ES-I3 (cell line): ENCODE results near the gene ZDHHC14.
"Not testable (repeated sequence)": the region's sequence is repeated elsewhere in the genome, so short reads cannot be mapped to it uniquely, and the experiment has no call there.

Experiments used
- H3K36me3 ChIP-seq: 2 replicates; pipeline ENCODE4 v1.6.1; 2013; ENCODE audit warnings: mild to moderate bottlenecking, low read length, control low read depth, moderate library complexity; ENCODE audit not compliant: insufficient read depth
- H3K4me1 ChIP-seq: 2 replicates; pipeline ENCODE4 v1.6.1; 2013; ENCODE audit warnings: mild to moderate bottlenecking, control low read depth, low read length; ENCODE audit not compliant: insufficient read depth
- H3K9ac ChIP-seq: 2 replicates; pipeline ENCODE4 v1.6.1; 2013; ENCODE audit warnings: low read depth, mild to moderate bottlenecking, low read length, moderate library complexity
- H3K9me3 ChIP-seq: 2 replicates; pipeline ENCODE4 v1.6.1; 2013; ENCODE audit warnings: mild to moderate bottlenecking, low read length, moderate library complexity; ENCODE audit not compliant: control insufficient read depth, insufficient read depth

ZDHHC14 gene

DNA sequence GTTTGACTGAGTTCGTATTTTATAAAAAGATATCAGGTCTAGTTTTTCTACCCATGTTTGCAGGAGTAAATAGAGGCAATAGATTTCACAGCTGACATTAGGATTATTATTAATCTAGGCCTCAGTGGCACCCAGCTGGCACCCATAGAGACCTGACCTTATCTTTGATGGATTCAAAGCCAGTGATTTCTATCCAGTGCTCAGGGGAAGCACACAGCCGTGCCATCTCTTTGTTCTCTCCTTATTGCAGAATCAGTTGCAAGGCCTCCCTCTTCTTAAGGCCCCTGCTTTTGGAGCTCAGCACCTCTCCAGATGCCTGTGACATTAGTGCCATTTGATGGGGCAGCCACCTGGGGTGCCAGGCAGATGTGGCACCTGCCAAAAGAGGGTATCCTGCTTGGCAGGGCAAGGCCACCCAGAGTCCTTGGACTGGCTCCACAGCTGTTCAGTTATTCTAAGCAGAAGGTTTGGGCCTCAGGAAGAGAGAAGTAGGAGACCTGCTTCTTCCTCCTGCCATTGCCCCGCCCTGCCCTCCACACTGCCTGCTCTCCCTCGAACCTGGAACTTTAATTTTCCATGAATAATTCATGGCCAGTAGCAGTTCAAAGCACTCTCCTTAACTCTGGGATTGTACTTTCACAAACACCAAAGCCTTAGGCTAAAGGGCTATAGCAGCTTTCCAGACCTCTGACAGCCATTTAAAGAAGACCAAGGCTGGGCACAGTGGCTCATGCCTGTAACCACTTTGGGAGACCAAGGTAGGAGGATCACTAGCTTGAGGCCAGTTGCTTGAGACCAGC is 206.3 kb downstream of the ZDHHC14 start:
- Histone ChIP-seq H3K36me3 (no peaks in the 10 kb centered on the region), H3K9ac (no peak overlapping the region), H3K9me3 (peaks cover 14% of the 10 kb centered on the region), H3K4me1 (no peaks in the 10 kb centered on the region)

DNA sequence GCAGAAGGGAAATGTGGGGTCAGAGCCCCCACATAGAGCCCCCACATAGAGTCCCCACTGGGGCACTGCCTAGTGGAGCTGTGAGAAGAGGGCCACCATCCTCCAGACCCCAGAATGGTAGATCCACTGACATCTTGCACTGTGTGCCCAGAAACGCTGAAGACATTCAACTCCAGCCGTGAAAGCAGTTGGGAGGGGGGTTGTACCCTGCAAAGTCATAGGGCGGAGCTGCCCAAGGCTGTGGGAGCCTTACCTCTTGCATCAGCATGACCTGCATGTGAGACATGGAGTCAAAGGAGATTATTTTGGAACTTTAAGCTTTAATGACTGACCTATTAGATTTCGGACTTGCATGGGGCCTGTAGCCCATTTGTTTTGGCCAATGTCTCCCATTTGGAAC is 209.7 kb downstream of the ZDHHC14 start:
- H3K9ac ChIP-seq, result not testable (repeated sequence)
- peaks cover 14% of the 10 kb centered on the region for H3K9me3 ChIP-seq

DNA sequence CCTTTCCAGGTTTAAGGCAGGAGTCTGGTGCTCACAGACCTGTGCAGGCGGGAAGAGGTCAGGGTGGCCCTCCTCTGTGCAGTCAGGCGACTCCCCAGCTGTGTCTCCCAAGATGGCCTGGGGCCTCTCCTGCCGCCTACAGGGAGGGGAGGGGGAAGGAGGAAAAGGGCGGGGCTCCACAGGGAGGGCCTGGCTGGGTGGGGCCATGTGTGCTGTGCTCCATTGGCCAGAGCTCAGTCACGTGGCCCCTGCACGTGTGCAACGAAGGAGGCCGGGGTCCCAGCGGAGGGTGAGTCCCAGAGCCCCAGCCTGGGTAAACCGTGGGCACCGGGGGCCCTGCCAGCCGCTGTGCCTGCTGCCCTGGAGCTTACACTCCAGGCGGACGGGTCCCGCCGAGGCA is 211.6 kb downstream of the ZDHHC14 start:
- Histone ChIP-seq H3K9ac (no peak overlapping the region), H3K9me3 (peaks cover 14% of the 10 kb centered on the region), H3K4me1 (0 out of 2 replicates have a peak, but pooled peaks cover 3% of the 10 kb centered on the region), H3K36me3 (no peaks in the 10 kb centered on the region)

More for the DNA sequence above, 209.7 kb downstream of the ZDHHC14 start:
- H3K4me1 ChIP-seq, H3K36me3 ChIP-seq: not testable (repeated sequence)

DNA sequence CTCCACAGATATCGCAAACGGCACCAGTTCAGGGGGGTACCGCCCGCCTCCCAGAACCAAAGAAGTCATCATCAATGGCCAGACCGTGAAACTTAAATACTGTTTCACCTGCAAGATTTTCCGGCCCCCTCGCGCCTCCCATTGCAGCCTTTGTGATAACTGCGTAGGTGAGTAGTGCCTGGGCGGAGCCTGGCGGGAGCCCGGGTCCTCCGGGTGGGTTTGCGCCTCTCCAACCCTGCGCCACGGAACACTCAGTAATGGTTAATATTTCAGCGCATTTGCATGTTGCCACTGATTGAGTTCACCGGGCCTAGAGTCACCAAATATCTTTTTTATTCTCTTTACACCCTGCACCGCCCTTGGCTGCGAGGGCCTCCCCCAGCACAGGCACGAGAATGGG is 212.0 kb downstream of the ZDHHC14 start:
- Histone ChIP-seq H3K9me3 (peaks cover 14% of the 10 kb centered on the region), H3K36me3 (no peaks in the 10 kb centered on the region), H3K9ac (no peak overlapping the region), H3K4me1 (peaks cover 4% of the 10 kb centered on the region; the same call in 1 of the 2 replicates)

DNA sequence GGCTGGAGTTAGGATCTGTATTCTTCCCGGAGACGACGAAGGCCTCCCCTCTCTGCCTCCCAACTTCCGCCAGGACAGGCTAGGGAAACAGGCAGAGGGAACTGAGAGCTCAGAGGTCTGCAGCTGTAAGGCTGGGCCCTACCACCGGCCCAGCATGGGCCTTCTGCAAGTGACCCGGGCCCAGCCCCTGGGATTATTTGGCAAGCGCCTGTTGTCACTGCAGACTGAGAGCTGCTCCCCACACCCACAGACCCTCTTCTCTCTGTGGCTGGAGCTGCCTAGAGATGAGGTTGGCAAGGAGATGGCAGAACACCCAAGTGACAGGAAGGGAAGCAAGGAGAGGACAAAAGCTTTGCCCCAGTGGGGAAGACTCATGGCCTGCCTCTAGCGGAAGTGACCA is 212.6 kb downstream of the ZDHHC14 start:
- Histone ChIP-seq H3K36me3 (no peaks in the 10 kb centered on the region), H3K9ac (no peak overlapping the region), H3K4me1 (peaks cover 4% of the 10 kb centered on the region; the same call in 1 of the 2 replicates), H3K9me3 (peaks cover 14% of the 10 kb centered on the region)

DNA sequence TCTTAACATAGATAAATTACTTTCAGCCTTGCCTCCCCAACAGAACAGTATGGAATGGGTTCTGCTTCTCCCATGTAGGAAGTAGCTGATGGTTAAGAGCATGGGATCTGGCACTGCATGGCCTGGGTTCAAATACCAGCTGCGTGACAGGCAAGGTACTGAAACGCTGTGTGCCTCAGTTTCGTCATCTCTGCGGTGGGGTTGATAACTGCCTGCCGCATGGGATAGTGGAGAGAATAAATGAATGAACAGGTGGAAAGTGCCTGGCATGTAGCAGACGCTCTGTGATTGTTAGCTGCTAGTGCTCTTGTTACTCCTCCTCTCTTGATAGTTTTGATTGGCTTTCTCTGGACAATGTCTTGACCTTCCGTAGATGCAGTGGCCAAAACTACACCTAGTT is 213.3 kb downstream of the ZDHHC14 start:
- peaks cover 14% of the 10 kb centered on the region for H3K9me3 ChIP-seq
- no peak overlapping the region for H3K9ac ChIP-seq
- H3K4me1 ChIP-seq, result peaks cover 4% of the 10 kb centered on the region; the same call in 1 of the 2 replicates
- no peaks in the 10 kb centered on the region for H3K36me3 ChIP-seq

DNA sequence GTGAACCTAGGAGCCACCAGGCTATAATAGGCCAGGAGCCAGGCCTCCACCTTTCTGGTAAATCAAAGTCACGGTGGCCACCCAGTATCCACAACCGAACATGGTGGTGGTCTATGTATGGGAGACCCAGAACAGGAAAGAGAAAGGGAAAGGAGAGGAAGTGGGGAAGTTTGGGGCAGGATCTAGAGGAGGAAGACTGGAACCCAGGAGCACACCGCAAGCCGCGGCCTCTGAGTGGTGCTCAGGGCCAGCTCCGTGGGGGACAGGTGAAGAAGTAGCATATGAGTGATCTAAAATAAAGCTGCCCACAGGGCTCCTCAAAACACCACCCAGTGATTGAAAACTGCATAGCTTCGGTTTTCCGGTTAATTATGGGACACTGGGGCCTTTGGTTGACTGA is 214.8 kb downstream of the ZDHHC14 start:
- Histone ChIP-seq H3K4me1 (peaks cover 4% of the 10 kb centered on the region; the same call in 1 of the 2 replicates), H3K36me3 (no peaks in the 10 kb centered on the region), H3K9ac (no peak overlapping the region), H3K9me3 (peaks cover 9% of the 10 kb centered on the region)

DNA sequence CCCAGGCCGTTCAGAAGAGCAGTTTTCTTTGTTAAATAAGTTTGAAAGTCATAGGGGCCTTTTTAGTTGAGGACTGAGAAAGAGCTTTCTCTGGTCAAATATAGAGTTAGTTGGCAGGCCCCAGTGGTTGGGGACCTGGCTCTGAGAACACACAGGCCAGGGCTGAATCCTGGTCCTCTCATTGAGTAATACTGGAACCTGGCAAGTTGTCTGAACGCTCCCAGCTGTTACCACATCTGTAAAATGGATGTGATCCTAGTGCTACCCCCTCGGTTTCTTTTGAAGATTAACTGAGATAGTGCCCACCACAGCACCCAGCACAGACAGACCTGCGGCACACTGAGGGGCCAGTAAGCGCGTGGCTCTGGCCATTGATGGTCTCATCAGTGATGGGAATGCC is 215.5 kb downstream of the ZDHHC14 start:
- H3K9me3 ChIP-seq, result peaks cover 7% of the 10 kb centered on the region
- no peaks in the 10 kb centered on the region for H3K36me3 ChIP-seq
- H3K4me1 ChIP-seq, result peaks cover 4% of the 10 kb centered on the region; the same call in 1 of the 2 replicates
- H3K9ac ChIP-seq, result no peak overlapping the region

DNA sequence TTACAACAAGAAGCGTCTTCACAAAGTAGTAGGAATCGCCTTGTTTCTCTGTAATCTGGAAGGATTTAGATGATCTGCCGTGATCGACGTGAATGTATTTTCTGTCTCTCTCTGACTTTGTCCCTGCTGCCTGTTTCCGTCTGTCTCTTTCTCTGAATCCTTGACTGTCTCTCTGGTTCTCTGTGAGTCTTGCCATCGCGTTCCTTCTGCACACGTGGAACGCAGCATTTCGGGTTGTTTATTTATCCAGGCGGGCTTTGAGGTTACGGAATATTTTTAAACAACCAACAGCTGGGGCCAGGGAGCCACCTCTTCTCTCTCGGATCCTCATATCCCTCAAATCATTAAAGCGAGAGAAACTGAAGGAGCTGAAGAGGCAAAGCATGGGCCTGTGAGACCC is 215.9 kb downstream of the ZDHHC14 start:
- no peak overlapping the region for H3K9ac ChIP-seq
- H3K9me3 ChIP-seq, result peaks cover 2% of the 10 kb centered on the region
- H3K4me1 ChIP-seq, result peaks cover 4% of the 10 kb centered on the region; the same call in 1 of the 2 replicates
- H3K36me3 ChIP-seq, result no peaks in the 10 kb centered on the region

DNA sequence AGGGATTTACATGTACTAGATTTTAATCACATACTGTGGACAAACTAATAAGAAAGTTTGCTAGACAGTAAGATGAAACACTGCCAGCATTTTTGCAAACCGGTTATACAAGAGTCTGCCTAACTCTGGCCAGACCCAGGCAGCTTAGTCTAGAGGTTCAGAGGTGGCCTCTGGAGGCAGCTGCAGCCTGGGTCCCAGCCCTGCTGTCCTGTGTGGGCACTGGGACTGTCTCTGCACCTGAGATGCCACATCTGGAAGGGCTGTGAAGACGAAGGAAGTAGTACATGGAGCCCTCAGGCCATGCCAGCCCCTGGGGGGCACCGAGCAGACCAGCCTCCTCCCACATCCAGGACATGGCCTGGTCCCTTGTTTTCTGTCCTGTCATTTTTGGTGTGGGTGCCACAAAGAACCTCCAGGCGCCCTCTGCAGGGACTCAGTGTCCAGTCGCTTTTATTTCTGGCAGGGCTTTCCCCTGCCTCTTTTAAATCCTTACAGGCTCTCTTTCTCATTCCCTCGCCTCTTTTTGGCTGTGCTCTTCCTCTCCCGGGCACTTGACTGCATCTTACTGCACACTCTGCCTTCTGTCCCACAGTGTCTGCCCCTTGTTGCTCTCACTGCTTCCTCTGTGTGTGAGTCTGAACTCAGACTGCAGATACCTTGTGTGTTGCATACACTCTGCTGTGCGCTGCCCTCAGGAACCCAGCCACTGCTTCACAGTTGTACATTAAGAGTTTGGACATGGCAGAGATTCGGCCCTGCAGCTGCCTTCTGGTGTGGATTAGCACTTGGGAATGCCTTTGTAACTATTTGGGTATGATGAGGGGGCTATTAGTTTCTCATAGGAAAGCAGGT is 216.7 kb downstream of the ZDHHC14 start:
- H3K4me1 ChIP-seq, result peaks cover 4% of the 10 kb centered on the region; the same call in 1 of the 2 replicates
- no peak overlapping the region; the same call in 1 of the 2 replicates for H3K9ac ChIP-seq
- no peaks in the 10 kb centered on the region for H3K36me3 ChIP-seq
- no peaks in the 10 kb centered on the region for H3K9me3 ChIP-seq

DNA sequence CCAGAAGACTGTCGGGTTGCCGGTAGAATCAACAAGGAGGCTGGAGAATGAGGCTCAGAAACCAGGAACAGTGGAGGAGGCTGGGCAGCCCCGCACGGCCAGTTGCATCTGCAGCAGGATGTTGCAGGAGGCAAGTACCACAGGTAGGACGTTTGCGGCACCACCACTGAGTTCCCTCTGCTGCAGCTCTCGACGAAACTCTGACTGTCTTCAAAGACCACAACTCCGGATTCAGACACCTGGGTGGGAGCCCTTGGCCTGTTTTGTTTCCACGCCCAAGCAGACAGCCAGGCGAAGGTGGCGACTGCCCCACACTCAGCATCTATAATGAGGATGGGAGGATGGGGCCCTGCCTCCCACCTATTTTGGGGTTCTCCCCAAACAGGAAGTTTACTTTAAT is 218.2 kb downstream of the ZDHHC14 start:
- Histone ChIP-seq H3K36me3 (no peaks in the 10 kb centered on the region), H3K4me1 (peaks cover 4% of the 10 kb centered on the region; the same call in 1 of the 2 replicates), H3K9ac (no peak overlapping the region), H3K9me3 (no peaks in the 10 kb centered on the region)

DNA sequence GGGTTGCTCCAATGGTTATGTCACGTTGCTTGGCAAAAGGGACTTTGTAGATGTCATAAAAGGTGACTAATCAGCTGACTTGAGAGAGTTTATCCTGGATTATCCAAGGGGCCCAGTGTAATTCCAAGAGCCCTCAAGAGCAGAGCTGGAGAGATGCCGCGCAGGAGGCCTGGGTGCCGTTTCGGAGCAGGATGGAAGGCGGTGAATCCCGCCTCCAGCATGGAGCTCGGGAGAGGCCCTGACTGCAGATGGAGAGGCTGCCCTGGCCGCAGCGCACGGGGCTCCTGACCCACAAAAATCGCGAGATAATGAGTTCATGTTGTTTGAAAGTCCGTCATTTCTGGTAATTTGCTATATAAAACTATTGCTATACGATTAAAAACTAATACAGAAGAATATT is 219.8 kb downstream of the ZDHHC14 start:
- Histone ChIP-seq H3K9me3 (no peaks in the 10 kb centered on the region), H3K9ac (no peak overlapping the region), H3K4me1 (peaks cover 4% of the 10 kb centered on the region; the same call in 1 of the 2 replicates), H3K36me3 (no peaks in the 10 kb centered on the region)

DNA sequence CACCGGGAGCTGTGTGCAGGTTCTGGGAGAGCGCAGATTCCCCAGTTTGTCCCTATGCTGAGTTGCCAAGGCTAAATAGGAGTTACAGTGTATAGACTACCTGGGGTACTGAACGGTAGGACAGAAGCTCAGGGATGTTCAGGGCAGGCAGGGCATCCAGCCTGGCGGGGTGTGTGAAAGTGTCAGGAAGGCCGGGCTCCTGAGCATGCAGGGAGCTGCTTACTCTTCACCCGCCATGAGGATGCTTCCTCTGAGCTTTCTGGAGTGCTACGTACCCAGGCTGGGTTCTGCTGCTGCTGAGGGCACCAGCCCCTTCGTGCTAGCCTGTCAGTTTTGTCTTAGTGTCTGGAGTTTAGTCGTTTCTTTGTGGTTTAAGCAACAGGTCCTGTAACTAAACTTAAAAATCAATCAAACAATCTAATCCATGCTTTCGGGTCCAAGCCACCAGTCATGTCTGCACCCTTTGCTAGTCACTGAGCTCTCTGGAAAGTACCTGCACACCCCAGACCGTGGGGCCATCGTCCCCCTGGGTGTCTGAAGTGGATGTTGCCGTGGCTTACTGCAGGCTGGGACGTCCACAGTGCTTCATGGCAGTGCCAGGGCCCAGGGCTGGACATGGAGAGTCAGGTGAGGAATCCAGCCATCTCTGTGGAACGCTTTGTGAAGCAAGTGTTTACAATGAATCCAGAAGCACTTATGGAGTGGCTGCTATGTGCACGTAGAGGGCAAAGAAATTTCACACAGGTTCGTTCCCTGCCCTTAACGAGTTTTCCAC is 221.7 kb downstream of the ZDHHC14 start:
- H3K4me1 ChIP-seq, result peaks cover 8% of the 10 kb centered on the region
- H3K9ac ChIP-seq, result no peak overlapping the region
- H3K9me3 ChIP-seq, result no peaks in the 10 kb centered on the region
- H3K36me3 ChIP-seq, result no peaks in the 10 kb centered on the region

DNA sequence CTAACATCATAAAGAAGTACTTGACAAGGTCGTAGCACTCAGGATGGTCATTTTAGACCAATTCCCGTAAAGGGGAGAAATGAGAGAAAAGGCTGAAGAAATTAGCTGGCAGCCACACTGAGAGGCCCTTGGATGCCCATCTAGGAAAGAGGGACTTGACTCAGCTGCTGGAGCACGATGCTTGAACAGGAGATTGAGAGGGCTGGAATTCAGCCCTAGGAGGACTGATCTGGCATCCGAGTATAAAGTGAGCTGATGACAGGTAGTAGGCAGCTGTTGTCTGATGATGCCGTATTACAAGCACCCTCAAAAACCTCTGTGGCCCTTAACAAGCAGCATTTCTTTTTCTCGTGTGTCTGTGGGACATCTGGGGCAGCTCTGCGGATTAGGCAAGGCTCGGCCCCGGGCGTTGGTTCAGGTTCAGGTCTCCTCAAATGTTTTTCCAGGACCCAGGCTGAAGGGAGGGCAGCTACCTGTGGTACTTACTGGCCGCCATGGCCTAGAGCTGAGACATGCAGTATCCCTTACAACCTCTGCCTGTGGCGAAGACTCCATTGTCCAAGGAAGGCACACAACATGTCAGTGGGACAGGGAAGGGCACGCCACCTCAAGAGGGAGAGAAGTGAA is 222.4 kb downstream of the ZDHHC14 start:
- no peak overlapping the region for H3K9ac ChIP-seq
- no peaks in the 10 kb centered on the region for H3K36me3 ChIP-seq
- peaks cover 13% of the 10 kb centered on the region for H3K4me1 ChIP-seq
- no peaks in the 10 kb centered on the region for H3K9me3 ChIP-seq
